HepG2 (cell line): ENCODE data around the gene PELI2.

Experiments used
- NRL ChIP-seq: sonication (generic); formaldehyde crosslinking; IDR thresholded peaks from 2 replicates; pipeline ENCODE4 v1.5.0; 2020; ENCODE audit warnings: missing genetic modification reagents, mild to moderate bottlenecking, moderate library complexity, borderline replicate concordance
- RELA ChIP-seq: sonication (generic); formaldehyde crosslinking; IDR thresholded peaks from 2 replicates; pipeline ENCODE4 v1.4.0; 2020; ENCODE audit warnings: missing genetic modification reagents
- SMAD3 ChIP-seq: sonication (generic); formaldehyde crosslinking; IDR thresholded peaks from 2 replicates; pipeline ENCODE4 v1.4.0; 2020; ENCODE audit warnings: missing genetic modification reagents
- SRF ChIP-seq: IDR thresholded peaks from 2 replicates; pipeline ENCODE4 v1.6.1; 2011; ENCODE audit warnings: mild to moderate bottlenecking, low read depth, low read length, moderate library complexity
- SUZ12 ChIP-seq: fragments of 150-350 bp; IDR thresholded peaks from 2 replicates; pipeline ENCODE4 v1.6.1; 2014; ENCODE audit warnings: low read depth, low read length
- TAF1 ChIP-seq: sonication (generic); formaldehyde crosslinking; IDR thresholded peaks from 2 replicates; pipeline ENCODE4 v1.4.0; 2020; ENCODE audit warnings: missing genetic modification reagents
- THRA ChIP-seq: sonication (generic); formaldehyde crosslinking; IDR thresholded peaks from 2 replicates; pipeline ENCODE4 v1.4.0; 2020; ENCODE audit warnings: missing genetic modification reagents, borderline replicate concordance
- ZNF350 ChIP-seq: sonication (generic); formaldehyde crosslinking; IDR thresholded peaks from 2 replicates; pipeline ENCODE4 v1.4.0; 2020; ENCODE audit warnings: mild to moderate bottlenecking, low read depth, missing genetic modification reagents, borderline replicate concordance
- ZNF570 ChIP-seq: sonication (generic); formaldehyde crosslinking; IDR thresholded peaks from 2 replicates; pipeline ENCODE4 v1.4.0; 2020; ENCODE audit warnings: mild to moderate bottlenecking, missing genetic modification reagents, borderline replicate concordance

GRCh38 chr14:56085471-56085870 lies 32.7 kb upstream of the PELI2 start:
- TF ChIP-seq NRL (CRISPR knock-in tag) (no peak), THRA (no peak), TAF1 (CRISPR knock-in tag) (no peak), RELA (CRISPR knock-in tag) (no peak), ZNF350 (no peak), SRF (no peak), ZNF570 (CRISPR knock-in tag) (no peak), SUZ12 (no peak), SMAD3 (CRISPR knock-in tag) (no peak)
